PFSK-1 (cell line): ENCODE data around the gene ZNF827.

ENCODE experiments used
- FOXP2 ChIP-seq: optimal IDR thresholded peaks from 2 replicates; pipeline ENCODE3; 2011; ENCODE audit warnings: borderline replicate concordance, control low read depth, inconsistent platforms; ENCODE audit not compliant: insufficient read depth; ENCODE audit errors: extremely low read length, extremely low read depth
- POLR2AphosphoS5 ChIP-seq: IDR thresholded peaks from 2 replicates; pipeline ENCODE4 v1.6.1; 2012; ENCODE audit warnings: low read depth, mild to moderate bottlenecking, control low read depth, low read length, moderate library complexity
- SIN3A ChIP-seq: IDR thresholded peaks from 2 replicates; pipeline ENCODE4 v1.6.1; 2012; ENCODE audit warnings: mild to moderate bottlenecking, low read length, moderate library complexity, borderline replicate concordance; ENCODE audit not compliant: insufficient read depth
- TAF1 ChIP-seq: IDR thresholded peaks from 2 replicates; pipeline ENCODE4 v1.6.1; 2012; ENCODE audit warnings: low read length, control low read depth, borderline replicate concordance; ENCODE audit not compliant: insufficient read depth
- TF ChIP-seq, protein P1 (sequence below), 2 experiments: IDR thresholded peaks; 2 replicates each; pipeline versions ENCODE4 v1.6.1 to v1.8.0; 2011 to 2012; ENCODE audit warnings: low read depth in 2 of 2, low read length in 2 of 2, control low read depth in 1 of 2, inconsistent platforms in 1 of 2, mild to moderate bottlenecking in 1 of 2, moderate library complexity in 1 of 2; ENCODE audit not compliant: insufficient read depth in 1 of 2

DNA sequence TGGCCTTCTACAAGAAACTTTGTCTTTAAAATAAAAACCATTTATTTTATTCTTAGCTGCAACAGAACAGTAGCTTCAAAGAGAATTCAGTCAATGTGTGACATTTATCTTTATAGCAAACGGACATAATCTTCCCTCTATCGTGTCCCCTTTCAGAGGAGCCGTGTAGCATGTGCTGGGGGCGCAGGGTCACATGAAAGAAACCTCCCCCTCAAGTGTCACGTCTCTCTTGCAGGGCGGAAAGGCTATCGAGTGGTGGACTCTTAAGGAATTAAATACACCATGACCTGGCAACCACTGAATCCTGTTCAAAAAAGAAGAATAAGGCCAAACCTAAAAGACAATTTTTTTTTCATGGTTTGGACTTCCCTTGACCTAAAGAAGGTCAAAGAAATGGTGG is 40.2 kb downstream of the ZNF827 start:
- TF ChIP-seq, protein P1, sequence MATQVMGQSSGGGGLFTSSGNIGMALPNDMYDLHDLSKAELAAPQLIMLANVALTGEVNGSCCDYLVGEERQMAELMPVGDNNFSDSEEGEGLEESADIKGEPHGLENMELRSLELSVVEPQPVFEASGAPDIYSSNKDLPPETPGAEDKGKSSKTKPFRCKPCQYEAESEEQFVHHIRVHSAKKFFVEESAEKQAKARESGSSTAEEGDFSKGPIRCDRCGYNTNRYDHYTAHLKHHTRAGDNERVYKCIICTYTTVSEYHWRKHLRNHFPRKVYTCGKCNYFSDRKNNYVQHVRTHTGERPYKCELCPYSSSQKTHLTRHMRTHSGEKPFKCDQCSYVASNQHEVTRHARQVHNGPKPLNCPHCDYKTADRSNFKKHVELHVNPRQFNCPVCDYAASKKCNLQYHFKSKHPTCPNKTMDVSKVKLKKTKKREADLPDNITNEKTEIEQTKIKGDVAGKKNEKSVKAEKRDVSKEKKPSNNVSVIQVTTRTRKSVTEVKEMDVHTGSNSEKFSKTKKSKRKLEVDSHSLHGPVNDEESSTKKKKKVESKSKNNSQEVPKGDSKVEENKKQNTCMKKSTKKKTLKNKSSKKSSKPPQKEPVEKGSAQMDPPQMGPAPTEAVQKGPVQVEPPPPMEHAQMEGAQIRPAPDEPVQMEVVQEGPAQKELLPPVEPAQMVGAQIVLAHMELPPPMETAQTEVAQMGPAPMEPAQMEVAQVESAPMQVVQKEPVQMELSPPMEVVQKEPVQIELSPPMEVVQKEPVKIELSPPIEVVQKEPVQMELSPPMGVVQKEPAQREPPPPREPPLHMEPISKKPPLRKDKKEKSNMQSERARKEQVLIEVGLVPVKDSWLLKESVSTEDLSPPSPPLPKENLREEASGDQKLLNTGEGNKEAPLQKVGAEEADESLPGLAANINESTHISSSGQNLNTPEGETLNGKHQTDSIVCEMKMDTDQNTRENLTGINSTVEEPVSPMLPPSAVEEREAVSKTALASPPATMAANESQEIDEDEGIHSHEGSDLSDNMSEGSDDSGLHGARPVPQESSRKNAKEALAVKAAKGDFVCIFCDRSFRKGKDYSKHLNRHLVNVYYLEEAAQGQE (IDR thresholded peaks at IDR 0.05; ENCODE audit: insufficient read depth in 1 of 2, low read depth in 2 of 2, low read length in 2 of 2), result no peak
- TF ChIP-seq TAF1, result no peak
- no peak for TF ChIP-seq POLR2AphosphoS5
- TF ChIP-seq SIN3A, result no peak
- no peak for TF ChIP-seq FOXP2
